Testis (tissue), 3 donors: ENCODE data around the gene LCNL1. TPM values are rescaled to one million over a fixed set of nuclear protein-coding genes. Genes with fewer than 3 reads are reported as not detected.

ENCODE experiments used
- DNase-seq: peaks from one replicate; pipeline ENCODE4 v3.0.0-alpha.2; 2019
- H3K27ac ChIP-seq, 2 donors: fragments of 200-600 bp; sonication (generic); one replicate each; pipeline ENCODE4 v1.5.1; 2019
- H3K27me3 ChIP-seq: fragments of 200-600 bp; sonication (generic); one replicate; pipeline ENCODE4 v1.5.1; 2019
- H3K36me3 ChIP-seq: fragments of 200-600 bp; sonication (generic); one replicate; pipeline ENCODE4 v1.5.1; 2017; ENCODE audit warnings: low read depth; ENCODE audit errors: missing control alignments
- H3K4me1 ChIP-seq: fragments of 200-600 bp; sonication (generic); one replicate; pipeline ENCODE4 v1.5.1; 2019
- H3K4me3 ChIP-seq, 2 donors: fragments of 200-600 bp; sonication (generic); one replicate each; pipeline ENCODE4 v1.5.1; 2017 to 2019
- H3K9me3 ChIP-seq: fragments of 200-600 bp; sonication (generic); one replicate; pipeline ENCODE4 v1.5.1; 2017
- POLR2A ChIP-seq: fragments of 450-650 bp; IDR thresholded peaks from one replicate; pipeline ENCODE4 v1.6.1; 2017; ENCODE audit warnings: antibody characterized with exemption, mild to moderate bottlenecking, moderate library complexity
- WGBS, 2 donors: methylation state at CpG; one replicate each; pipeline ENCODE4 v1.1.5; 2018; 5-methylcytosine and 5-hydroxymethylcytosine counted together
- intact Hi-C: fragments of 100-400 bp; cut with DNase I; formaldehyde crosslinking; loops from one replicate; pipeline ENCODE4 v1.15.1; 2023; ENCODE audit warnings: low total_unique reads
- polyA plus RNA-seq: library from polyadenylated mRNA; stranded (reverse); fragments of 350-450 nt; fragmentation: Illumina TruSeq; extraction: RNeasy Lipid Tissue Mini Kit (QIAGEN cat#74804); gene quantifications from one replicate; pipeline ENCODE4 v1.2.3, GENCODE V29; 2014; ENCODE audit warnings: low read depth, low replicate concordance; ENCODE audit not compliant: insufficient read depth
- total RNA-seq, 2 donors: library from RNA; depleted of rRNA; stranded (reverse); fragments of >200 nt; gene quantifications; one replicate each; pipeline ENCODE4 v1.2.3, GENCODE V29; 2016
- TF ChIP-seq, protein P1 (sequence below), 3 experiments: fragments of 450-650 bp in 2 of 3; fragments of 200-600 bp in 1 of 3; sonication (generic) in 1 of 3; IDR thresholded peaks; one replicate each; pipeline ENCODE4 v1.5.1; 2016 to 2019; ENCODE audit warnings: antibody characterized with exemption in 3 of 3, mild to moderate bottlenecking in 2 of 3, moderate library complexity in 1 of 3

LCNL1 gene
- total and polyA plus RNA-seq, 3 donors from 2014 or later, result 17.5 to 131 (median 59.3) TPM

DNA sequence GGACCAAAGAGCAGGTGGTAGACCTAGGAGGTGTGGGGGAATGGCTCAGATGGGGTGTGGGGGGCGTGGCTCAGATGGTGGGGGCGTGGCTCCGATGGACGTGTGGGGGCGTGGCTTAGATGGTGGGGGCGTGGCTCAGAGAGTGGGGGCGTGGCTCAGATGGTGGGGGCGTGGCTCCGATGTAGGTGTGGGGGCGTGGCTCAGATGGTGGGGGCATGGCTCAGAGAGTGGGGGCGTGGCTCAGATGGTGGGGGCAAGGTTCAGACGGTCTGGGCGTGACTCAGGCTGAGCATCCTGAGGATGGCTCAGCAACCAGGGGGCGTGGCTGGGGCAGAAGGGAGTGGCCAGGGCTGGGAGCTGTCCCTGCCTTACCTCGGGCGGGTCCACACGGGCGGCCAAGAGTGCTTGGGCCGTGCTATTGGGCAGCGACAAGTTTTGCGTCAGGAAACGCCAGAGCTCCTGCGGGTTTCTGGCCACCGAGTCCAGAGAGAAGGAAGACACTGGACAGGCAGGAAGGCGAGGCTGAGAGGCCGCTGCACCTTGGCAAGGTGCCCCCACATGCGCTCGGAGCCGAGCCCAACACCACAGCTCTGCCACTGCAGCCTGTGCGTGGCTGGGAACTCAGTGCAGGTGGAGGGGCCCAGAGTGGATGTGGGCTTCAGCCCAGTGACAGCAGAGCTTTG, 39.3 kb downstream of the LCNL1 start:
- intact Hi-C loops, result no loop called here
- 69 to 86% methylated on average over 10 to 30 of the region's 30 CpGs for WGBS, 2 donors
- H3K36me3 ChIP-seq, result no peaks in the 10 kb centered on the region
- H3K27me3 ChIP-seq, result no peaks in the 10 kb centered on the region
- DNase-seq, result peak; percentile 63
- H3K4me1 ChIP-seq, result peaks cover 12% of the 10 kb centered on the region
- H3K27ac ChIP-seq, result no peak overlapping the region
- no peaks in the 10 kb centered on the region for H3K9me3 ChIP-seq
- no peak overlapping the region for H3K4me3 ChIP-seq
- no peak for TF ChIP-seq POLR2A
- TF ChIP-seq, protein P1, sequence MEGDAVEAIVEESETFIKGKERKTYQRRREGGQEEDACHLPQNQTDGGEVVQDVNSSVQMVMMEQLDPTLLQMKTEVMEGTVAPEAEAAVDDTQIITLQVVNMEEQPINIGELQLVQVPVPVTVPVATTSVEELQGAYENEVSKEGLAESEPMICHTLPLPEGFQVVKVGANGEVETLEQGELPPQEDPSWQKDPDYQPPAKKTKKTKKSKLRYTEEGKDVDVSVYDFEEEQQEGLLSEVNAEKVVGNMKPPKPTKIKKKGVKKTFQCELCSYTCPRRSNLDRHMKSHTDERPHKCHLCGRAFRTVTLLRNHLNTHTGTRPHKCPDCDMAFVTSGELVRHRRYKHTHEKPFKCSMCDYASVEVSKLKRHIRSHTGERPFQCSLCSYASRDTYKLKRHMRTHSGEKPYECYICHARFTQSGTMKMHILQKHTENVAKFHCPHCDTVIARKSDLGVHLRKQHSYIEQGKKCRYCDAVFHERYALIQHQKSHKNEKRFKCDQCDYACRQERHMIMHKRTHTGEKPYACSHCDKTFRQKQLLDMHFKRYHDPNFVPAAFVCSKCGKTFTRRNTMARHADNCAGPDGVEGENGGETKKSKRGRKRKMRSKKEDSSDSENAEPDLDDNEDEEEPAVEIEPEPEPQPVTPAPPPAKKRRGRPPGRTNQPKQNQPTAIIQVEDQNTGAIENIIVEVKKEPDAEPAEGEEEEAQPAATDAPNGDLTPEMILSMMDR (IDR thresholded peaks at IDR 0.05), result no peak

DNA sequence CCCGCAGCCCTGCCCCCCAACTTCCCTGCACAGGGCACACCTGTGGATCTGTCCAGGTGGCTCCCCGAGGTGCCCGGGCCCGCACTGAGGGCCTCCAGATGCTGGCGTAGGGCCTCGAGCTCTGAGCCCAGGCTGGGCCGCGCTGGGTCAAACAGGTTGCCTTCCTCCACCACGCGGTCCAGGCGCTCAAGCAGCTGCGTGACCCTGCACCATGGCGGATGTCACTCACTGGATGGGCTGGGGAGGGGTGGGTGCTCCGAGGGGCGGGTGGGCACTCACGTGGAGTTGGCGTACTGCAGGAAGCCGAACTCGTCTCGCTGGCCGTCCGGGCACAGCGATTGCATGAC, 39.8 kb downstream of the LCNL1 start:
- intact Hi-C loops, result no loop called here
- H3K27ac ChIP-seq, result no peak overlapping the region

DNA sequence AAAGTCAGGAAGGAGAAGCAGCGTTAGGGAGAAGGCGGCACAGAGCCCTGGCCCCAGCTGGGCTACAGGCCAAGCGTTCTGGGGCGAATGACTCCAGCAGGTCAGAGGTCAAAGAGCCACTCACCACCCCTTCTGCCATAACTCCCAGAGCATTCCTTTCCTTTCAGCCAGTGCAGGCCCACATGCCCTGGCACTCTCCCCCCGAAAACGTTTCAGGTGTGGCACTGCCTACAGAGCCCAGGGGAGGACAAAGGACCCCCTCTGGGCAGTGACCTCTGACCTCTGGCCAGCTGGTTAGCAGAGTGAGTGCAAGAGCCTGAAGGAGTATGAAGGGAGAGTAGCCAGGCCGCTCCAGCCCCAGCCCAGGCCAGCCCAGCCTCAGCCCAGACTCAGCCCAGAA, 40.4 kb downstream of the LCNL1 start:
- no peak overlapping the region for H3K4me3 ChIP-seq
- no peak for DNase-seq
- H3K36me3 ChIP-seq, result no peaks in the 10 kb centered on the region
- H3K27me3 ChIP-seq, result no peaks in the 10 kb centered on the region
- TF ChIP-seq, protein P1 (IDR thresholded peaks at IDR 0.05), result no peak
- no peak for TF ChIP-seq POLR2A
- H3K9me3 ChIP-seq, result no peaks in the 10 kb centered on the region
- peaks cover 15% of the 10 kb centered on the region for H3K4me1 ChIP-seq
- no peak overlapping the region for H3K27ac ChIP-seq
- intact Hi-C loops, result no loop called here
- WGBS, 2 donors, result 77 to 82% methylated on average over 7 of the region's 7 CpGs

More for the DNA sequence above, 39.8 kb downstream of the LCNL1 start:
- TF ChIP-seq, protein P1 (IDR thresholded peaks at IDR 0.05), result no peak
- no peak for TF ChIP-seq POLR2A
- no peaks in the 10 kb centered on the region for H3K36me3 ChIP-seq
- 83 to 95% methylated on average over 9 to 22 of the region's 23 CpGs for WGBS, 2 donors
- no peaks in the 10 kb centered on the region for H3K9me3 ChIP-seq
- no peak overlapping the region for H3K4me3 ChIP-seq
- no peak for DNase-seq
- H3K4me1 ChIP-seq, result peaks cover 15% of the 10 kb centered on the region
- no peaks in the 10 kb centered on the region for H3K27me3 ChIP-seq

DNA sequence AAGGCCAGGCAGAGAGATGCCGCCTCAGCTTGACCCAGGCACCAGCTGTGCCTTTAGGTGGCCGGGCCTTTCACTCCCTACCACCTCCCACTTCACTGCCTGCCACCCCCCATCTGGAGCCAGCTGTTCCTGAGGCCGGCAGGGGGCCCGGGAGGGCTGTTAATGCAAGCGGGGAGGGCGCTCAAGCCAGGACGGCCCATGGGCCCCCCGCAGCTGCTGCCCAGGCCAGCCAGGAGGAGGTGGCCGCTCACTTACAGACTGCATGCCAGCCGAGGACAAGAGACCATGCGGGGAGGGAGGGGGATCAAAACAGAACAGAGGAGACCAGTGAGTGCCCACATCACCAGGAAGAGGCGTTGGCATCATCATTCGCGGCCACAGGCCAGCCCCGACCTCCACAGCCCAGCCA, 40.8 kb downstream of the LCNL1 start:
- intact Hi-C loops, result no loop called here
- H3K4me3 ChIP-seq, result no peak overlapping the region
- no peaks in the 10 kb centered on the region for H3K36me3 ChIP-seq
- no peaks in the 10 kb centered on the region for H3K27me3 ChIP-seq
- peaks cover 17% of the 10 kb centered on the region for H3K4me1 ChIP-seq
- 67 to 89% methylated on average over 11 to 15 of the region's 15 CpGs for WGBS, 2 donors
- TF ChIP-seq, protein P1 (IDR thresholded peaks at IDR 0.05), result no peak
- TF ChIP-seq POLR2A, result no peak
- H3K27ac ChIP-seq, result no peak overlapping the region
- no peaks in the 10 kb centered on the region for H3K9me3 ChIP-seq
- DNase-seq, result no peak

DNA sequence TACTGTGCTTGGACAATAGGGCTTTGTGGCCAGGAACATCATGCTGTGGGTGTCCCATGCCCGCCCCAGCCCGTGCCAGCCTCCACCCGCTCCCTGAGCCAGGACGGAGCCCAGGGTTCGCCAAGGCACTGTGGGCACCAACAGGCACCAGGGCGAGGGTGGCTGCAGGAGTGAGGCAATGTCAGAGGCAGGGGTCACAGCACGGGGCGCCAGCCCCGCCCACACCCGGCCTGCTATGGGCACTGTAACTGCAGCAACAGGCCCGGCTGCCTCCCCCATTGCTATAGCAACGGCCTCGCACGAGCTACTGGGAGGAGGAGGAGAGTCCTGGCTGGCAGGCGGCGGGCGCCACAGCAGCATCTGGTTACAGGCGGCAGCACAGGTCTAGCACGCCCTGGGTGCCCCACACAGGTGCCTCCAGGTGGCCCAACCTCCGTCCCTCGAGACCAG, 42.7 kb downstream of the LCNL1 start:
- WGBS, 2 donors, result 60 to 63% methylated on average over 2 to 21 of the region's 21 CpGs
- intact Hi-C loops, result loop anchor here (5.0 kb wide), 1 partner anchor 238 kb away; no protein-coding TSS in a partner anchor
- TF ChIP-seq, protein P1 (IDR thresholded peaks at IDR 0.05), result no peak
- no peak for TF ChIP-seq POLR2A
- H3K9me3 ChIP-seq, result no peaks in the 10 kb centered on the region
- DNase-seq, result peak; percentile 77
- no peaks in the 10 kb centered on the region for H3K27me3 ChIP-seq
- H3K4me1 ChIP-seq, result peaks cover 25% of the 10 kb centered on the region
- H3K4me3 ChIP-seq, result no peak overlapping the region
- H3K27ac ChIP-seq, result no peak overlapping the region
- H3K36me3 ChIP-seq, result no peaks in the 10 kb centered on the region
